ENCODE measurements around the gene LIPE. TPM values are rescaled to one million over a fixed set of nuclear protein-coding genes. Genes with fewer than 3 reads are reported as not detected.

Gene LIPE
- total RNA-seq, 1 donor: 1.8 TPM

GRCh38 chr19:42353341-42354015, 73.7 kb downstream of the LIPE start:
- DNase-seq (ENCODE audit: insufficient read length, low spot score, missing footprints): peak; percentile 64
- TF ChIP-seq, protein P1, sequence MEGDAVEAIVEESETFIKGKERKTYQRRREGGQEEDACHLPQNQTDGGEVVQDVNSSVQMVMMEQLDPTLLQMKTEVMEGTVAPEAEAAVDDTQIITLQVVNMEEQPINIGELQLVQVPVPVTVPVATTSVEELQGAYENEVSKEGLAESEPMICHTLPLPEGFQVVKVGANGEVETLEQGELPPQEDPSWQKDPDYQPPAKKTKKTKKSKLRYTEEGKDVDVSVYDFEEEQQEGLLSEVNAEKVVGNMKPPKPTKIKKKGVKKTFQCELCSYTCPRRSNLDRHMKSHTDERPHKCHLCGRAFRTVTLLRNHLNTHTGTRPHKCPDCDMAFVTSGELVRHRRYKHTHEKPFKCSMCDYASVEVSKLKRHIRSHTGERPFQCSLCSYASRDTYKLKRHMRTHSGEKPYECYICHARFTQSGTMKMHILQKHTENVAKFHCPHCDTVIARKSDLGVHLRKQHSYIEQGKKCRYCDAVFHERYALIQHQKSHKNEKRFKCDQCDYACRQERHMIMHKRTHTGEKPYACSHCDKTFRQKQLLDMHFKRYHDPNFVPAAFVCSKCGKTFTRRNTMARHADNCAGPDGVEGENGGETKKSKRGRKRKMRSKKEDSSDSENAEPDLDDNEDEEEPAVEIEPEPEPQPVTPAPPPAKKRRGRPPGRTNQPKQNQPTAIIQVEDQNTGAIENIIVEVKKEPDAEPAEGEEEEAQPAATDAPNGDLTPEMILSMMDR (IDR thresholded peaks at IDR 0.05; ENCODE audit: extremely low read depth, low read depth, low read length): no peak
- no peaks in the 10 kb centered on the region for H3K9me3 ChIP-seq (ENCODE audit: low read depth, low read length)
- H3K4me3 ChIP-seq (ENCODE audit: insufficient read depth, low read length): no peak overlapping the region
- no peaks in the 10 kb centered on the region for H3K27me3 ChIP-seq (ENCODE audit: insufficient read depth, low read length)
- H3K27ac ChIP-seq (ENCODE audit: low read depth, low read length): no peak overlapping the region
- no peaks in the 10 kb centered on the region for H3K79me2 ChIP-seq (ENCODE audit: insufficient read depth, low read length)
- H4K20me1 ChIP-seq (ENCODE audit: insufficient read depth, low read length): no peaks in the 10 kb centered on the region
- H2AFZ ChIP-seq (ENCODE audit: low read length): no peak overlapping the region
- no peaks in the 10 kb centered on the region for H3K4me1 ChIP-seq (ENCODE audit: insufficient read depth, low read length)
- H3K36me3 ChIP-seq (ENCODE audit: insufficient read depth, low read length): no peaks in the 10 kb centered on the region
- H3K4me2 ChIP-seq (ENCODE audit: insufficient read depth, low read length): no peak overlapping the region

DNA sequence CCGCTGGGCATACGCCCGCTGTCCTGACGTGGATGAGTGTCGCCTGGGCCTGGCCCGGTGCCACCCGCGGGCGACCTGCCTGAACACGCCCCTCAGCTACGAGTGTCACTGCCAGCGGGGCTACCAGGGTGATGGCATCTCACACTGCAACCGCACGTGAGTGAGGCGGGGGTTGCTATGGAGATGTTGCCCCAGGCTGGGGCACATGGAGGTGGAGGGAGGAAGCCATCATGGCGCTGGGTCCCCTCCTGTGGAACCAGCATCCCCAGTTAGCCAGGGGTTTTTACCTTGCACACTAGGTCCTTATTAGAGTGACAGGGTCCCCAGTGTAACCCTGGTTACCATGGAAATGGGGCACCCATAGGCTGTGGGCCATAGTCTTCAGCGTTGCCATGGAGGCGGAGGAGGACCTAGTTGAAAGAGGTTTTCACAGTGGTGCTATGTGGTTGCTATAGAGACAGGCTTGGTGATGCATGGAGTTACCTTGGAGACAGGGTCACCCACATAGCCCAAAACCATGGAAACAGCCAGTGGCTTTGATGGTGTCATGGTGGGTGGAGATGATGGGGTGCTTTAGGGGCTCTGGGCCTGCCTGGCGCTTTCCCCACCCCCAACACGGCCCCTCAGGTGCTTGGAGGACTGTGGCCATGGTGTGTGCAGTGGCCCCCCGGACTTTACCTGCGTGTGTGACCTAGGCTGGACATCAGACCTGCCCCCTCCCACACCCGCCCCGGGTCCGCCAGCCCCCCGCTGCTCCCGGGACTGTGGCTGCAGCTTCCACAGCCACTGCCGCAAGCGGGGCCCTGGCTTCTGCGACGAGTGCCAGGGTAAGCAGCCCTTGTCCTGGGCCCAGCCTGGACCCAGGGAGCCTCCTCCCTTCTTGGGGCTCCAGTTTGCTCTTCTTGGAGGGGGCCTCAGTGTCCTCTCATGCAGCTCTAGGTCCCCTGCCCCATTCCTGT, 74.6 kb downstream of the LIPE start:
- peak; percentile 58 for DNase-seq (ENCODE audit: insufficient read length, low spot score, missing footprints)
- no peaks in the 10 kb centered on the region for H3K9me3 ChIP-seq (ENCODE audit: low read depth, low read length)
- H2AFZ ChIP-seq (ENCODE audit: low read length): no peak overlapping the region
- no peaks in the 10 kb centered on the region for H3K4me1 ChIP-seq (ENCODE audit: insufficient read depth, low read length)
- H3K4me2 ChIP-seq (ENCODE audit: insufficient read depth, low read length): no peak overlapping the region
- no peak overlapping the region for H3K4me3 ChIP-seq (ENCODE audit: insufficient read depth, low read length)
- no peaks in the 10 kb centered on the region for H3K36me3 ChIP-seq (ENCODE audit: insufficient read depth, low read length)
- H3K79me2 ChIP-seq (ENCODE audit: insufficient read depth, low read length): no peaks in the 10 kb centered on the region
- no peaks in the 10 kb centered on the region for H4K20me1 ChIP-seq (ENCODE audit: insufficient read depth, low read length)
- H3K27ac ChIP-seq (ENCODE audit: low read depth, low read length): no peak overlapping the region
- TF ChIP-seq, protein P1 (IDR thresholded peaks at IDR 0.05; ENCODE audit: extremely low read depth, low read depth, low read length): no peak
- H3K27me3 ChIP-seq (ENCODE audit: insufficient read depth, low read length): no peaks in the 10 kb centered on the region

Small RNA genes within 50 kb of the gene (small RNA-seq; reads per million reads assigned to genes)
- gene RNU4-60P: not detected

Other genes with a start within 250 kb of the LIPE start
- gene DEDD2, start 209.7 kb downstream of the LIPE start, total RNA-seq: 19.9 and 26.2 TPM in 2 replicates
- gene ZNF526, start 207.1 kb downstream of the LIPE start, total RNA-seq: 11.5 and 11.9 TPM in 2 replicates
- 16.2 and 18.1 TPM in 2 replicates for gene GSK3A, start 184.8 kb downstream of the LIPE start, total RNA-seq
- gene ERF, start 172.3 kb downstream of the LIPE start, total RNA-seq: 31.8 and 44.8 TPM in 2 replicates
- 33.6 and 39.1 TPM in 2 replicates for gene CIC, start 158.1 kb downstream of the LIPE start, total RNA-seq
- 0.36 and 0.59 TPM in 2 replicates for gene PRR19, start 125.3 kb downstream of the LIPE start, total RNA-seq
- gene PAFAH1B3, start 124.8 kb downstream of the LIPE start, total RNA-seq: 18.3 and 23.2 TPM in 2 replicates
- not detected in 2 replicates for gene TMEM145, start 114.1 kb downstream of the LIPE start, total RNA-seq
- 23.9 and 30.0 TPM in 2 replicates for gene MEGF8, start 101.8 kb downstream of the LIPE start, total RNA-seq
- not detected in 2 replicates for gene CNFN, start 37.1 kb downstream of the LIPE start, total RNA-seq
- gene CXCL17, start 15.6 kb upstream of the LIPE start, total RNA-seq: not detected in 2 replicates
- not detected in 2 replicates for gene CEACAM1, start 101.1 kb upstream of the LIPE start, total RNA-seq
- not detected in 2 replicates for gene CEACAM8, start 167.5 kb upstream of the LIPE start, total RNA-seq

All from osteoblast (primary cell).